GM13976 (cell line): ENCODE results near the gene WWOX.

Experiments
- DNase-seq: peaks from one replicate; pipeline ENCODE4 v3.0.0; 2012; ENCODE audit warnings: low spot score
- CTCF ChIP-seq: IDR thresholded peaks from 2 replicates; pipeline ENCODE4 v1.5.1; 2012; ENCODE audit warnings: borderline replicate concordance, mild to moderate bottlenecking; ENCODE audit not compliant: insufficient read depth; ENCODE audit errors: extremely low read depth, missing control alignments, control extremely low read depth
- in situ Hi-C: fragments of 300-500 bp; cut with MboI; formaldehyde crosslinking; loops from one replicate; pipeline ENCODE4 v1.12.0; 2022; ENCODE audit warnings: low sequenced_read_pairs, mixed read lengths, inconsistent platforms; ENCODE audit not compliant: unreplicated experiment

WWOX gene

DNA sequence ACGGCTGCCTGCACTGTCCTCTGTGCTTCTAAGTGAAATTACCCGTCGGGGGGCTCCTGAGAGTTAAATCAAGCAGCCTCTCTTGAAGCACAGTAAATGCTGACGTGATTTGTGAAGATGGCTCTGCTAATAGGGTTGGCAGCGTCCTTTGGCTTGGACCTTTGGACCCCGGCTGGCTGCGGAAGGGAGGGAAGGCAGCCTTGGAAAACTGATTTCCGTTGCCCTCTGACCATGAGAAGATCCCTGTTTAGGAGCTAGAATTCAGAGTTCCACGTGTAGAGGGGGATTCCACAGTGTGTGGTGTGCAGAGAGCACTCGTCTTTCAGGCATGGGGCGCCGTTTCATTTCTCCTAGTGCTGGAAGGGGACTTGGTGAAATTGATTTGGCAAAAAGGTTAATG is 640.8 kb downstream of the WWOX start:
- in situ Hi-C loops, result no loop called here

GRCh38 chr16:78742501-78743283 is 643.2 kb downstream of the WWOX start:
- no peak for TF ChIP-seq CTCF
- peak; percentile 57 for DNase-seq
- in situ Hi-C loops, result no loop called here

More for the DNA sequence above, 640.8 kb downstream of the WWOX start:
- no peak for DNase-seq
- TF ChIP-seq CTCF, result no peak

- TF ChIP-seq CTCF, result no peak
- in situ Hi-C loops, result no loop called here
- no peak for DNase-seq
Observed at GRCh38 chr16:78743556-78743955, 644.1 kb downstream of the WWOX start.

DNA sequence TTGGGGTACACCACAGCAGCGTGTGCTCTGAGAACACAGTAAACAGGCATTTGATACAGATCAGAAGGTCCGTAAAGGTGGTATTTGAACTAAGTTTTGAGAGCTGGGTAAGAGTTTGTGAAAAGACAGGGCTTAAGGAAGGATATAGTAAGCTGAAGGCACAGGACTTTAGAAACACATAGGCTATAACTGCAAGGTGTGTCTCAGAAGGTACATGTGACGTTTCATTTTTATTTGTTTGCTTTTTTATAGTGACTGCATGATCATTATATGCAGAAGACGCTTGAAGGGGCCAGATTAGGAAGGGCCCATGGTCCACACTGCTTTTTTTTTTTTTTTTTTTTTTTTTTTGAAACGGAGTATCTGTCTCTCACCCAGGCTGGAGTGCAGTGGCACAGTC is 644.6 kb downstream of the WWOX start:
- in situ Hi-C loops, result no loop called here
- no peak for DNase-seq
- TF ChIP-seq CTCF, result no peak

GRCh38 chr16:78744796-78745107 is 645.3 kb downstream of the WWOX start:
- no peak for TF ChIP-seq CTCF
- in situ Hi-C loops, result no loop called here
- no peak for DNase-seq

DNA sequence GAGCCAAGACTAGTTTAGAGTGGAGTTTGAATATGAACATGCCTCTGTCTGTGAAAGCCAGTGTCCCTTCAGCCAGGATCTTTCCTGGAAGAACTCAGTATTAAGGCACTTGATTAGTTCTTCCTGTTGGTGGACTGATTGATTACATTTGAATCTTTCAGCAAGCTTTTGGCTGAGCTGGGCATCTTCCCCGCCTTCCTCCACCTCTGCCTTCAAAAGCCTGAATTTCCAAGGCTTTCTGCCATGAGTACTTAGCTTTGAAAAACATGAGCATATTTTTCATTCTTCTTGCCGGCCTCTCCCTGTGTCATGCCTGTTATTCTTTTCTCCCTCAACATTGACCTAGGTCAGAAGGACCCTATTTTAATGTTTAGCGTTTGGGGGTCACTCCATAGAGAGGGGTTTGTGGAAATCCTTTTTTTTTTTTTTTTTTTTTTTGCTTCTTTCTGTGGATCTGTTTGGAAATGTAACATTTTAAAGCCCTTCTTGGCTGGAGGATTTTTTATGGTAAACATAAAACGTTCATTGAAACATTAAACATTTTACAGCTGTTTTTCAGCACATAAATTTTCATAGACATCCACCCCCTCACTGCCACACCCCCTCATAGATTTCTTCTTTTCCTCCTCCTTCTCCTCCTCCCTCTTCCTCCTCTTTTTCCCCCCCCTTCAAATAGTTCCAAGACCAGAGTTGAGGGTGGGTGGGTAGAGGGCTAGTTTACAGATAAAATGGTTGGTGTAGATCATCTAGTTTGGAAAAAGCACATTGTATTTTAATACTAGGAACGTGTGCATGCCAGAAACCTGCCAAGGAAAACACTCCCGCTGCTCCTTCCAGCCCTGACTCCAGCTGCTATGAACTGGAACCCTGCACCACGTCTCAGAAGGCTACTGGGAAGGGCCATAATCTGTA is 645.9 kb downstream of the WWOX start:
- no peak for TF ChIP-seq CTCF
- in situ Hi-C loops, result no loop called here
- no peak for DNase-seq
